ENCODE data around the gene CCR9. TPM values are rescaled to one million over a fixed set of nuclear protein-coding genes. Genes with fewer than 3 reads are reported as not detected.

Gene CCR9
- total RNA-seq, 5 donors from 2014 or later (not counting 1 experiment from before 2014, with no cell fraction given), result 2.1 to 10.0 (median 4.2) TPM

GRCh38 chr3:45921158-45922038 is 35.1 kb downstream of the CCR9 start:
- Histone ChIP-seq H3K27ac (ENCODE audit: low read length) (peak overlapping the region; percentile 15), H3K4me1 (ENCODE audit: control insufficient read depth in 1 of 2, extremely low read depth in 1 of 2, insufficient read depth in 2 of 2, low read length in 2 of 2) (peaks cover 6 to 24% of the 10 kb centered on the region in 2 experiments), H3K9me3 (no peaks in the 10 kb centered on the region), H3K4me3 (ENCODE audit: control insufficient read depth in 1 of 2, extremely low read depth in 1 of 2, low read length in 1 of 2) (peak overlapping the region in 1 of 2 donors; percentile 3), H3K27me3 (replicated peaks in 1 of 2; ENCODE audit: control insufficient read depth in 2 of 2, extremely low read depth in 1 of 2, insufficient read depth in 2 of 2, low read length in 1 of 2) (no peaks in the 10 kb centered on the region), H3K36me3 (ENCODE audit: control insufficient read depth in 2 of 2, extremely low read depth in 1 of 2, insufficient read depth in 1 of 2, low read length in 1 of 2) (peaks cover 8 to 71% of the 10 kb centered on the region in 2 donors)
- WGBS (ENCODE audit: insufficient coverage), result 72% methylated on average over 12 of the region's 14 CpGs
- CTCF ChIA-PET, result no interaction called here
- H3K9me3 Mint-ChIP-seq, result no peaks in the 10 kb centered on the region
- H3K4me3 Mint-ChIP-seq, result no peak overlapping the region
- peaks cover 55% of the 10 kb centered on the region for H3K36me3 Mint-ChIP-seq
- H3K4me1 Mint-ChIP-seq, result peaks cover 19 to 34% (median 21%) of the 10 kb centered on the region in 3 donors
- H3K27me3 Mint-ChIP-seq, result no peaks in the 10 kb centered on the region
- POLR2A ChIA-PET, result interaction anchor here in 1 of 2 donors (0.7 kb wide), 1 partner anchor 10 kb away, joined by 3 read pairs; no protein-coding TSS in a partner anchor
- DNase-seq, result no peak
- peak in 3 of 4 experiments; percentile 16 to 48 (median 29) for ATAC-seq (replicated peaks in 1 of 4)
- H3K27ac Mint-ChIP-seq, result peak overlapping the region; percentile 86 to 87

GRCh38 chr3:45922039-45922326 is 35.6 kb downstream of the CCR9 start:
- peaks cover 8 to 73% of the 10 kb centered on the region in 2 donors for H3K36me3 ChIP-seq (ENCODE audit: control insufficient read depth in 2 of 2, extremely low read depth in 1 of 2, insufficient read depth in 1 of 2, low read length in 1 of 2)
- Mint-ChIP-seq H3K36me3 (peaks cover 58% of the 10 kb centered on the region), H3K4me3 (no peak overlapping the region), H3K9me3 (no peaks in the 10 kb centered on the region), H3K27ac (peak overlapping the region; percentile 86 to 87), H3K27me3 (no peaks in the 10 kb centered on the region), H3K4me1 (peaks cover 13 to 29% (median 20%) of the 10 kb centered on the region in 3 donors)
- H3K4me3 ChIP-seq (ENCODE audit: control insufficient read depth in 1 of 2, extremely low read depth in 1 of 2, low read length in 1 of 2), result peak overlapping the region in 1 of 2 donors; percentile 3
- peaks cover 5 to 18% of the 10 kb centered on the region in 2 experiments for H3K4me1 ChIP-seq (ENCODE audit: control insufficient read depth in 1 of 2, extremely low read depth in 1 of 2, insufficient read depth in 2 of 2, low read length in 2 of 2)
- peak in 3 of 4 experiments; percentile 21 to 29 (median 24) for ATAC-seq (replicated peaks in 1 of 4)
- WGBS (ENCODE audit: insufficient coverage), result 90% methylated on average over 3 of the region's 3 CpGs
- no peaks in the 10 kb centered on the region for H3K27me3 ChIP-seq (replicated peaks in 1 of 2; ENCODE audit: control insufficient read depth in 2 of 2, extremely low read depth in 1 of 2, insufficient read depth in 2 of 2, low read length in 1 of 2)
- DNase-seq, result no peak
- ChIA-PET POLR2A (no interaction called here), CTCF (no interaction called here)
- no peak overlapping the region for H3K27ac ChIP-seq (ENCODE audit: low read length)
- no peaks in the 10 kb centered on the region for H3K9me3 ChIP-seq

GRCh38 chr3:45922950-45923590 is 36.7 kb downstream of the CCR9 start:
- H3K27me3 ChIP-seq (replicated peaks in 1 of 2; ENCODE audit: control insufficient read depth in 2 of 2, extremely low read depth in 1 of 2, insufficient read depth in 2 of 2, low read length in 1 of 2), result no peaks in the 10 kb centered on the region
- H3K9me3 Mint-ChIP-seq, result no peaks in the 10 kb centered on the region
- H3K27me3 Mint-ChIP-seq, result no peaks in the 10 kb centered on the region
- no peak for DNase-seq
- peaks cover 5 to 13% of the 10 kb centered on the region in 2 experiments for H3K4me1 ChIP-seq (ENCODE audit: control insufficient read depth in 1 of 2, extremely low read depth in 1 of 2, insufficient read depth in 2 of 2, low read length in 2 of 2)
- H3K27ac ChIP-seq (ENCODE audit: low read length), result no peak overlapping the region
- ATAC-seq (replicated peaks in 1 of 4), result no peak
- no peak overlapping the region for H3K4me3 Mint-ChIP-seq
- 93% methylated on average over 2 of the region's 4 CpGs for WGBS (ENCODE audit: insufficient coverage)
- CTCF ChIA-PET, result no interaction called here
- H3K9me3 ChIP-seq, result no peaks in the 10 kb centered on the region
- POLR2A ChIA-PET, result interaction anchor here (0.5 to 0.7 kb wide), 2 partner anchors 11 to 219 kb away, joined by 3 read pairs; no protein-coding TSS in a partner anchor
- no peak overlapping the region for H3K27ac Mint-ChIP-seq
- peaks cover 8 to 80% of the 10 kb centered on the region in 2 donors for H3K36me3 ChIP-seq (ENCODE audit: control insufficient read depth in 2 of 2, extremely low read depth in 1 of 2, insufficient read depth in 1 of 2, low read length in 1 of 2)
- peaks cover 10 to 34% (median 12%) of the 10 kb centered on the region in 3 donors for H3K4me1 Mint-ChIP-seq
- no peak overlapping the region for H3K4me3 ChIP-seq (ENCODE audit: control insufficient read depth in 1 of 2, extremely low read depth in 1 of 2, low read length in 1 of 2)
- peaks cover 69% of the 10 kb centered on the region for H3K36me3 Mint-ChIP-seq

- POLR2A ChIA-PET, result no interaction called here
These were observed 37.4 kb downstream of the CCR9 start for GRCh38 chr3:45923755-45924154.

GRCh38 chr3:45927881-45928280 is 41.5 kb downstream of the CCR9 start:
- Mint-ChIP-seq H3K27me3 (no peaks in the 10 kb centered on the region), H3K36me3 (peaks cover 78% of the 10 kb centered on the region), H3K4me1 (peaks cover 5 to 31% (median 6%) of the 10 kb centered on the region in 3 donors), H3K27ac (no peak overlapping the region), H3K9me3 (no peaks in the 10 kb centered on the region), H3K4me3 (no peak overlapping the region)
- H3K4me1 ChIP-seq (ENCODE audit: control insufficient read depth in 1 of 2, extremely low read depth in 1 of 2, insufficient read depth in 2 of 2, low read length in 2 of 2), result peaks cover 2 to 7% of the 10 kb centered on the region in 2 experiments
- ChIA-PET POLR2A (interaction anchor here in 1 of 2 donors (0.5 kb wide), 1 partner anchor 285 kb away, joined by 3 read pairs; no protein-coding TSS in a partner anchor), CTCF (interaction anchor here (0.9 to 1.2 kb wide), 2 partner anchors 18 to 167 kb away, joined by 4 to 6 read pairs; no protein-coding TSS in a partner anchor)
- no peak for DNase-seq
- no peak for ATAC-seq (replicated peaks in 1 of 4)
- peaks cover 27 to 89% of the 10 kb centered on the region in 2 donors for H3K36me3 ChIP-seq (ENCODE audit: control insufficient read depth in 2 of 2, extremely low read depth in 1 of 2, insufficient read depth in 1 of 2, low read length in 1 of 2)
- H3K27ac ChIP-seq (ENCODE audit: low read length), result no peak overlapping the region
- no peak overlapping the region for H3K4me3 ChIP-seq (ENCODE audit: control insufficient read depth in 1 of 2, extremely low read depth in 1 of 2, low read length in 1 of 2)
- WGBS (ENCODE audit: insufficient coverage), result no CpG with 5 or more reads among the region's 2 CpGs
- no peaks in the 10 kb centered on the region for H3K9me3 ChIP-seq
- no peaks in the 10 kb centered on the region for H3K27me3 ChIP-seq (replicated peaks in 1 of 2; ENCODE audit: control insufficient read depth in 2 of 2, extremely low read depth in 1 of 2, insufficient read depth in 2 of 2, low read length in 1 of 2)

More at GRCh38 chr3:45923755-45924154, 37.4 kb downstream of the CCR9 start:
- H3K4me3 ChIP-seq (ENCODE audit: control insufficient read depth in 1 of 2, extremely low read depth in 1 of 2, low read length in 1 of 2), result no peak overlapping the region
- Mint-ChIP-seq H3K4me1 (peaks cover 11 to 36% (median 13%) of the 10 kb centered on the region in 3 donors), H3K27ac (no peak overlapping the region), H3K4me3 (no peak overlapping the region), H3K36me3 (peaks cover 71% of the 10 kb centered on the region), H3K9me3 (no peaks in the 10 kb centered on the region), H3K27me3 (no peaks in the 10 kb centered on the region)
- peaks cover 6 to 14% of the 10 kb centered on the region in 2 experiments for H3K4me1 ChIP-seq (ENCODE audit: control insufficient read depth in 1 of 2, extremely low read depth in 1 of 2, insufficient read depth in 2 of 2, low read length in 2 of 2)
- CTCF ChIA-PET, result no interaction called here
- H3K9me3 ChIP-seq, result no peaks in the 10 kb centered on the region
- H3K27ac ChIP-seq (ENCODE audit: low read length), result no peak overlapping the region
- DNase-seq (no peak), ATAC-seq (replicated peaks in 1 of 4) (no peak)
- peaks cover 8 to 80% of the 10 kb centered on the region in 2 donors for H3K36me3 ChIP-seq (ENCODE audit: control insufficient read depth in 2 of 2, extremely low read depth in 1 of 2, insufficient read depth in 1 of 2, low read length in 1 of 2)
- H3K27me3 ChIP-seq (replicated peaks in 1 of 2; ENCODE audit: control insufficient read depth in 2 of 2, extremely low read depth in 1 of 2, insufficient read depth in 2 of 2, low read length in 1 of 2), result no peaks in the 10 kb centered on the region
- 72% methylated on average over 3 of the region's 3 CpGs for WGBS (ENCODE audit: insufficient coverage)

GRCh38 chr3:45929042-45929679 is 42.8 kb downstream of the CCR9 start:
- Histone ChIP-seq H3K4me1 (ENCODE audit: control insufficient read depth in 1 of 2, extremely low read depth in 1 of 2, insufficient read depth in 2 of 2, low read length in 2 of 2) (peaks cover 2 to 7% of the 10 kb centered on the region in 2 experiments), H3K27me3 (replicated peaks in 1 of 2; ENCODE audit: control insufficient read depth in 2 of 2, extremely low read depth in 1 of 2, insufficient read depth in 2 of 2, low read length in 1 of 2) (no peaks in the 10 kb centered on the region), H3K9me3 (no peaks in the 10 kb centered on the region), H3K4me3 (ENCODE audit: control insufficient read depth in 1 of 2, extremely low read depth in 1 of 2, low read length in 1 of 2) (no peak overlapping the region), H3K36me3 (ENCODE audit: control insufficient read depth in 2 of 2, extremely low read depth in 1 of 2, insufficient read depth in 1 of 2, low read length in 1 of 2) (peaks cover 19 to 88% of the 10 kb centered on the region in 2 donors), H3K27ac (ENCODE audit: low read length) (no peak overlapping the region)
- Mint-ChIP-seq H3K9me3 (no peaks in the 10 kb centered on the region), H3K4me3 (no peak overlapping the region), H3K36me3 (peaks cover 81% of the 10 kb centered on the region), H3K27me3 (no peaks in the 10 kb centered on the region), H3K4me1 (peaks cover 5 to 26% (median 6%) of the 10 kb centered on the region in 3 donors), H3K27ac (no peak overlapping the region)
- 58% methylated on average over 5 of the region's 9 CpGs for WGBS (ENCODE audit: insufficient coverage)
- ATAC-seq (replicated peaks in 1 of 4) (peak; percentile 74 to 90 (median 78)), DNase-seq (peak; percentile 22 to 76 (median 59))
- ChIA-PET CTCF (interaction anchor here (0.5 to 1.6 kb wide), 10 partner anchors 12 to 1896 kb away, joined by 3 to 12 read pairs (median 5); partner anchors contain the start of gene LIMD1 (in 1 of the 2)), POLR2A (no interaction called here)
